HCT116 (cell line): ENCODE data around the gene RIN1.

Source experiments
- ATF3 ChIP-seq: IDR thresholded peaks from 2 replicates; pipeline ENCODE4 v1.6.1; 2012
- CBX3 ChIP-seq: IDR thresholded peaks from 2 replicates; pipeline ENCODE4 v1.6.1; 2012; ENCODE audit warnings: low read depth
- CTCF ChIP-seq, 3 experiments: fragments of 200-600 bp in 1 of 3; sonication (generic) in 1 of 3; IDR thresholded peaks in 2 of 3; conservative IDR thresholded peaks in 1 of 3; 2 replicates each; pipeline ENCODE4 v1.5.1; 2012 to 2017; ENCODE audit warnings: low read depth in 2 of 3, low read length in 2 of 3, antibody characterized with exemption in 1 of 3, borderline replicate concordance in 1 of 3, control low read depth in 1 of 3, mild to moderate bottlenecking in 1 of 3, mixed read lengths in 1 of 3, mixed run types in 1 of 3, moderate library complexity in 1 of 3; ENCODE audit not compliant: insufficient read depth in 1 of 3
- EZH2 ChIP-seq: fragments of 200-600 bp; sonication (generic); IDR thresholded peaks from 2 replicates; pipeline ENCODE4 v1.6.1; 2017; ENCODE audit warnings: antibody characterized with exemption, mixed run types
- POLR2A ChIP-seq: IDR thresholded peaks from 2 replicates; pipeline ENCODE4 v1.7.0; 2011; ENCODE audit warnings: borderline replicate concordance; ENCODE audit not compliant: insufficient read depth, insufficient read length; ENCODE audit errors: extremely low read depth
- POLR2AphosphoS5 ChIP-seq: IDR thresholded peaks from 2 replicates; pipeline ENCODE4 v1.6.1; 2011; ENCODE audit warnings: mild to moderate bottlenecking, low read depth, low read length, moderate library complexity
- RAD21 ChIP-seq: IDR thresholded peaks from 2 replicates; pipeline ENCODE4 v1.6.1; 2012; ENCODE audit warnings: low read depth, mild to moderate bottlenecking
- YY1 ChIP-seq: IDR thresholded peaks from 2 replicates; pipeline ENCODE4 v1.6.1; 2011; ENCODE audit warnings: low read length, low read depth, moderate library complexity, mild to moderate bottlenecking; ENCODE audit not compliant: insufficient replicate concordance; ENCODE audit errors: extremely low read depth
- ZFX ChIP-seq: fragments of 450-650 bp; IDR thresholded peaks from 2 replicates; pipeline ENCODE4 v1.6.1; 2017
- TF ChIP-seq, protein P1 (sequence below): IDR thresholded peaks from 2 replicates; pipeline ENCODE4 v1.6.1; 2012

GRCh38 chr11:66294626-66295620 is 41.3 kb downstream of the RIN1 start:
- TF ChIP-seq EZH2 (no peak), CTCF (IDR thresholded peaks at IDR 0.05 in 2 of 3, conservative IDR thresholded peaks at IDR 0.05 in 1 of 3; ENCODE audit: borderline replicate concordance in 1 of 3, insufficient read depth in 1 of 3, low read depth in 2 of 3, low read length in 2 of 3) (no peak), YY1 (no peak), POLR2A (no peak), RAD21 (no peak), ATF3 (no peak), CBX3 (no peak), POLR2AphosphoS5 (no peak), ZFX (no peak)
- TF ChIP-seq, protein P1, sequence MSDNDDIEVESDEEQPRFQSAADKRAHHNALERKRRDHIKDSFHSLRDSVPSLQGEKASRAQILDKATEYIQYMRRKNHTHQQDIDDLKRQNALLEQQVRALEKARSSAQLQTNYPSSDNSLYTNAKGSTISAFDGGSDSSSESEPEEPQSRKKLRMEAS: no peak
